ENCODE results near the gene UGGT2. TPM values are rescaled to one million over a fixed set of nuclear protein-coding genes. Genes with fewer than 3 reads are reported as not detected.

The UGGT2 gene, protein sequence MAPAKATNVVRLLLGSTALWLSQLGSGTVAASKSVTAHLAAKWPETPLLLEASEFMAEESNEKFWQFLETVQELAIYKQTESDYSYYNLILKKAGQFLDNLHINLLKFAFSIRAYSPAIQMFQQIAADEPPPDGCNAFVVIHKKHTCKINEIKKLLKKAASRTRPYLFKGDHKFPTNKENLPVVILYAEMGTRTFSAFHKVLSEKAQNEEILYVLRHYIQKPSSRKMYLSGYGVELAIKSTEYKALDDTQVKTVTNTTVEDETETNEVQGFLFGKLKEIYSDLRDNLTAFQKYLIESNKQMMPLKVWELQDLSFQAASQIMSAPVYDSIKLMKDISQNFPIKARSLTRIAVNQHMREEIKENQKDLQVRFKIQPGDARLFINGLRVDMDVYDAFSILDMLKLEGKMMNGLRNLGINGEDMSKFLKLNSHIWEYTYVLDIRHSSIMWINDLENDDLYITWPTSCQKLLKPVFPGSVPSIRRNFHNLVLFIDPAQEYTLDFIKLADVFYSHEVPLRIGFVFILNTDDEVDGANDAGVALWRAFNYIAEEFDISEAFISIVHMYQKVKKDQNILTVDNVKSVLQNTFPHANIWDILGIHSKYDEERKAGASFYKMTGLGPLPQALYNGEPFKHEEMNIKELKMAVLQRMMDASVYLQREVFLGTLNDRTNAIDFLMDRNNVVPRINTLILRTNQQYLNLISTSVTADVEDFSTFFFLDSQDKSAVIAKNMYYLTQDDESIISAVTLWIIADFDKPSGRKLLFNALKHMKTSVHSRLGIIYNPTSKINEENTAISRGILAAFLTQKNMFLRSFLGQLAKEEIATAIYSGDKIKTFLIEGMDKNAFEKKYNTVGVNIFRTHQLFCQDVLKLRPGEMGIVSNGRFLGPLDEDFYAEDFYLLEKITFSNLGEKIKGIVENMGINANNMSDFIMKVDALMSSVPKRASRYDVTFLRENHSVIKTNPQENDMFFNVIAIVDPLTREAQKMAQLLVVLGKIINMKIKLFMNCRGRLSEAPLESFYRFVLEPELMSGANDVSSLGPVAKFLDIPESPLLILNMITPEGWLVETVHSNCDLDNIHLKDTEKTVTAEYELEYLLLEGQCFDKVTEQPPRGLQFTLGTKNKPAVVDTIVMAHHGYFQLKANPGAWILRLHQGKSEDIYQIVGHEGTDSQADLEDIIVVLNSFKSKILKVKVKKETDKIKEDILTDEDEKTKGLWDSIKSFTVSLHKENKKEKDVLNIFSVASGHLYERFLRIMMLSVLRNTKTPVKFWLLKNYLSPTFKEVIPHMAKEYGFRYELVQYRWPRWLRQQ (N-terminal part only)
- total RNA-seq, result 100 to 1,000 TPM in 1 of 4 donors, 10 to 100 TPM in 3; 57.9 to 159 (median 71.5) TPM

DNA sequence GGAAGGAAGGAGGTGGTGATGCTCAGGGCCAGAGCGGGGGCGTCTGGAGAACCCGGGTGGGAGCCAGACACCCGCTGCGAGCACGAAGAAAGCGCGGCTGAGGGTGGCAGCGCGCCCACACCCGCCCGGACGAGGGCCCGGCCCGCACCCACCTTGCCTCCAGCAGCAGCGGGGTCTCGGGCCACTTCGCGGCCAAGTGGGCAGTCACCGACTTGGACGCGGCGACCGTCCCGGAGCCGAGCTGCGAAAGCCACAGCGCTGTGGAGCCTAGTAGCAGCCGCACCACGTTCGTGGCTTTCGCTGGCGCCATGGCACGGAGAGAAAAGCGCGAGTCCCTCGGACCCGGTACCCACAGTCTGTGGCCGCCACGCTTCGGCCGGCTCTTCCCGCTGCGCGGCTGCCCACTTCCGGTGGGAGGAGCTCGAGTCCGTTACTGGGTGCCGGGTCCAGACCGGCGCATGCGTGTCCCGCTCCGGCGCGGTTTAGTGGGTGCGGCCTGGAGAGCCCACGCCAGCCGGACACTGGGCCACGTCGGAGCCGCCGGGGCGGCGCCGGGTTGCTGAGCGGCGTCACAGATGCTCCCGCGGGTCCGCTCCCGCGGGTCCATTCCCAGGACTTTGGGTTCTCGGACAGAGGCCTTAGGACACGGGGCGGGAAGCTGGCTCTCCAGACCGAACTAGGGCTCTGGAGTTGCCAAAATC is at the start of gene UGGT2:
UGGT2 (minus strand) TSS at position 399 of the 701 bp plus-strand sequence; CDS start at position 310, 89 bp downstream.
- peak; percentile 96 to 97 for DNase-seq
- Histone ChIP-seq H3K36me3 (no peaks in the 10 kb centered on the region), H3K4me3 (replicated peaks in 1 of 3) (peak within 1 kb of the TSS; percentile 68 to 81 (median 76)), H3K27me3 (no peaks in the 10 kb centered on the region), H3K4me1 (no peaks in the 10 kb centered on the region), H3K27ac (peak within 1 kb of the TSS; percentile 77 to 92 (median 81)), H3K9me3 (no peaks in the 10 kb centered on the region)
- TF ChIP-seq POLR2A (IDR thresholded peaks at IDR 0.05), result peak in 1 of 2 donors; percentile 80
- TF ChIP-seq, protein P1, sequence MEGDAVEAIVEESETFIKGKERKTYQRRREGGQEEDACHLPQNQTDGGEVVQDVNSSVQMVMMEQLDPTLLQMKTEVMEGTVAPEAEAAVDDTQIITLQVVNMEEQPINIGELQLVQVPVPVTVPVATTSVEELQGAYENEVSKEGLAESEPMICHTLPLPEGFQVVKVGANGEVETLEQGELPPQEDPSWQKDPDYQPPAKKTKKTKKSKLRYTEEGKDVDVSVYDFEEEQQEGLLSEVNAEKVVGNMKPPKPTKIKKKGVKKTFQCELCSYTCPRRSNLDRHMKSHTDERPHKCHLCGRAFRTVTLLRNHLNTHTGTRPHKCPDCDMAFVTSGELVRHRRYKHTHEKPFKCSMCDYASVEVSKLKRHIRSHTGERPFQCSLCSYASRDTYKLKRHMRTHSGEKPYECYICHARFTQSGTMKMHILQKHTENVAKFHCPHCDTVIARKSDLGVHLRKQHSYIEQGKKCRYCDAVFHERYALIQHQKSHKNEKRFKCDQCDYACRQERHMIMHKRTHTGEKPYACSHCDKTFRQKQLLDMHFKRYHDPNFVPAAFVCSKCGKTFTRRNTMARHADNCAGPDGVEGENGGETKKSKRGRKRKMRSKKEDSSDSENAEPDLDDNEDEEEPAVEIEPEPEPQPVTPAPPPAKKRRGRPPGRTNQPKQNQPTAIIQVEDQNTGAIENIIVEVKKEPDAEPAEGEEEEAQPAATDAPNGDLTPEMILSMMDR (IDR thresholded peaks at IDR 0.05), result no peak
- intact Hi-C loops (cut with DNase I), result no loop called here
- WGBS, 2 donors, result 0 to 1% methylated on average over 11 to 12 of the region's 77 CpGs

DNA sequence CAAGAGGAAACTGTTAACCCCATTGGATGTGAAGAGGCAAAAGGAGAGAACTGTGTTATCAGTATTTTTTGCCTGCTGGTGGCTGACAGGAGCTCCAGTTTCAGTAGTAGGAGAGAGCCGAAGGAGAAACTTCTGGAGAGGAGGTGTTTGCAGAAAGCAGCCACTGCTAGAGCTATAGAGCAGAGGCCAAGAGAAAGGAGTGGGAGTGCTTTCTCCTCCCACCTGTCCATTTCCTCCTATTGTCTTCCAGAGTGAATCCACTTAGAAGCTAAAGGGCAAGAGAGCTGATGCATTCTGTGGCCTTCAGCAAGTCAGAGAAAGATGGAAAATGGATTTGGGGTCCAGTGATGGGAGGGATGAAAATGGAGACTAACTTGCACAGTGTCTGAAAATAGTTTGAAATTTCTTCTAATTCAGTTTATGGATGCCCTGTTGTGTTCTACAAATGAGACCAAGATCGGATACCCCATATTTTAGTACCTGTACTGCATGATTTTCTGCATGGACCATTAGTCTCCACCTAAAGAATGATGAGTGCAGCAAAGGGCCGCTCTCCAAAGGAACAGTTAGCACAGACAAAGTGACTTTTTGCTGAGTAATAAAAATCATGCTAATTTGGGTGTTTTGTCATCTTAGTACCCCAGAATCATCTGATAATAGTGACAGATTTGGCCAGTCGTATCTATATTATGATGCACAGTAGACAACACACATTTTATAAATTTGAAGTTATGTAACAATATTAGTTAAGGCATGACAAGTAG is 47.4 kb upstream of the UGGT2 start:
- H3K4me1 ChIP-seq, result no peaks in the 10 kb centered on the region
- no peaks in the 10 kb centered on the region for H3K36me3 ChIP-seq
- H3K27me3 ChIP-seq, result no peaks in the 10 kb centered on the region
- intact Hi-C loops (cut with DNase I), result no loop called here
- no peak for TF ChIP-seq POLR2A (IDR thresholded peaks at IDR 0.05)
- TF ChIP-seq, protein P1 (IDR thresholded peaks at IDR 0.05), result no peak
- no peaks in the 10 kb centered on the region for H3K9me3 ChIP-seq
- no peak overlapping the region for H3K27ac ChIP-seq
- H3K4me3 ChIP-seq (replicated peaks in 1 of 3), result no peak overlapping the region
- 85 to 89% methylated on average over 4 of the region's 4 CpGs for WGBS, 2 donors
- no peak for DNase-seq

DNA sequence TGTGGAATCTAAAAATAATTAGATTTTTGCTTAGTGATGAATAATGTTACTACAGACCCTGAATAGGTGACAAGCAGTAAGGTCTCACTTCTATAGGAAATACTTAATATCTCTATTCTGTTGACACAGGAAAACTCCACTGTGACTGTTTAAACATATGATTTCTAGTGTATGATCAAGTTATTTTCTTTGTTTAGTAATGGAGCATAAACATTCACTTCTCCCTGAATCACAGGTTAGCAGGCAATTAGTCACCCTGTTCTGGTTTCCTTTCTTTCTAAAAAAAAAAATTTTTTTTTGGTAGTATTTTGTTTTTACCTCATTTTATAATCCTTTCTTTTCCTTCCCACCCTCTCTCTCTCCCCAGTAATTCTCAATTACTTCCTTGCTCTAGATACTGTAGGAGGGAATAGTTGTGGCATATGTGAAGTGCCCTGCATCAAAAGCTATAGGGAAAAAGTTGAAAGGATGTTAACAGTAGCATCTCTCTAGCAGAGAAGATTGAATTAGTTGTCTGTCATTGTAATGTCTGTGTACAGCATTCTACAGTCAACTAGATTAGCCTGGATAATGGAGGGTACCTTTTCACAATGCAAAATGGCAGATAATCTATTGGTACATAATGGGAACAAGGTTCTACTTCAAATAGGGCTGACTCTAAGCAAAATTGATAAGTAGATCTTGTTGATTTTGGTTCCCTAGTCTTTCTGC is 40.2 kb upstream of the UGGT2 start:
- intact Hi-C loops (cut with DNase I), result no loop called here
- Histone ChIP-seq H3K4me1 (peaks cover 5 to 6% of the 10 kb centered on the region in 2 donors), H3K27ac (no peak overlapping the region), H3K36me3 (no peaks in the 10 kb centered on the region), H3K9me3 (no peaks in the 10 kb centered on the region), H3K4me3 (replicated peaks in 1 of 3) (no peak overlapping the region), H3K27me3 (no peaks in the 10 kb centered on the region)
- TF ChIP-seq POLR2A (IDR thresholded peaks at IDR 0.05), result no peak
- TF ChIP-seq, protein P1 (IDR thresholded peaks at IDR 0.05), result no peak
- no peak for DNase-seq

Data from thyroid gland (tissue), 4 donors.